ENCODE data around the gene RAP1GAP. TPM values are rescaled to one million over a fixed set of nuclear protein-coding genes. Genes with fewer than 3 reads are reported as not detected.

The RAP1GAP gene
- total RNA-seq (2014; rRNA removed; shearing (Covaris generic); ENCODE audit: low replicate concordance), result 0.22 TPM in 1 of 2 replicates, not detected in the other

- Histone ChIP-seq H3K4me3 (no peak within 1 kb of the TSS), H3K27me3 (no peaks in the 10 kb centered on the region), H3K9me3 (no peaks in the 10 kb centered on the region), H3K36me3 (no peaks in the 10 kb centered on the region)
- no peak for DNase-seq
Observed at GRCh38 chr1:21669258-21670058, at the start of gene RAP1GAP. TSS of gene RAP1GAP (minus strand) at chr1:21669357. CDS start at chr1:21620032, 49,325 bp downstream.

DNA sequence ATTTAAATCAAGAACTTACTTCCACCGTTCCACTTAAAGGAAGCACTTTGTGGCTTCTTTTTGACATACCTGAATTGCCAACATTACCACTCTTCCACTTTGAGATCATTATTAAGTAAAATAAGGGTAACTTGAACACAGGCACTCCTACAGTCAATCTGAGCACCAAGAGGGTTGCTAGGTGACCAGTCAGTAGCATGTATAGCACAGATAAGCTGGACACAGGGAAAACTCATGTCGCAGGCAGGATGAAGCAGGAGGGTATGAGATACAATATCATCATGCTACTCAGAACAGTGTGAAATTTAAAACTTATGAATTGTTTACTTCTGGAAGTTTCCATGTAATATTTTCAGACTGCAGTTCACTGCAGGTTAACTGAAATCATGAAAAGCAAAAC lies 47.0 kb upstream of the RAP1GAP start:
- no peak for DNase-seq
- H3K27me3 ChIP-seq, result no peaks in the 10 kb centered on the region
- H3K9me3 ChIP-seq, result no peaks in the 10 kb centered on the region
- H3K4me3 ChIP-seq, result no peak overlapping the region
- peaks cover 66% of the 10 kb centered on the region for H3K36me3 ChIP-seq

DNA sequence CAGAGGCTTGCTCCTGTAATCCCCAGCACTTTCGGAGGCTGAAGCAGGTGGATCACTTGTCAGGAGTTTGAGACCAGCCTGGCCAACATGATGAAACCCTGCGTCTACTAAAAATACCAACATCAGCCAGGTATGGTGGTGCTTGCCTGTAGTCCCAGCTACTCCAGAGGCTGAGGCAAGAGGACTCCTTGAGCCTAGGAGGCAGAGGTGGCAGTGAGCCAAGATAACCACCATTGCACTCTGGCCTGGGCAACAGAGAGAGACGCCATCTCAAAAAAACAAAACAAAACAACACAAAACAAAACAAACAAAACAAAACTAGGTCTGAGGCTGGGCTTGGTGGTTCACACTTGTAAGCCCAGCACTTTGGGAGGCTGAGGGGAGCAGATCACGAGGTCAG lies 38.7 kb upstream of the RAP1GAP start:
- DNase-seq, result no peak
- Histone ChIP-seq H3K4me3 (no peak overlapping the region), H3K9me3 (no peaks in the 10 kb centered on the region), H3K36me3 (peaks cover 27% of the 10 kb centered on the region), H3K27me3 (no peaks in the 10 kb centered on the region)

- H3K27me3 ChIP-seq, result no peaks in the 10 kb centered on the region
- H3K36me3 ChIP-seq, result peaks cover 34% of the 10 kb centered on the region
- DNase-seq, result no peak
Observed at GRCh38 chr1:21707086-21707840, 38.1 kb upstream of the RAP1GAP start.

DNA sequence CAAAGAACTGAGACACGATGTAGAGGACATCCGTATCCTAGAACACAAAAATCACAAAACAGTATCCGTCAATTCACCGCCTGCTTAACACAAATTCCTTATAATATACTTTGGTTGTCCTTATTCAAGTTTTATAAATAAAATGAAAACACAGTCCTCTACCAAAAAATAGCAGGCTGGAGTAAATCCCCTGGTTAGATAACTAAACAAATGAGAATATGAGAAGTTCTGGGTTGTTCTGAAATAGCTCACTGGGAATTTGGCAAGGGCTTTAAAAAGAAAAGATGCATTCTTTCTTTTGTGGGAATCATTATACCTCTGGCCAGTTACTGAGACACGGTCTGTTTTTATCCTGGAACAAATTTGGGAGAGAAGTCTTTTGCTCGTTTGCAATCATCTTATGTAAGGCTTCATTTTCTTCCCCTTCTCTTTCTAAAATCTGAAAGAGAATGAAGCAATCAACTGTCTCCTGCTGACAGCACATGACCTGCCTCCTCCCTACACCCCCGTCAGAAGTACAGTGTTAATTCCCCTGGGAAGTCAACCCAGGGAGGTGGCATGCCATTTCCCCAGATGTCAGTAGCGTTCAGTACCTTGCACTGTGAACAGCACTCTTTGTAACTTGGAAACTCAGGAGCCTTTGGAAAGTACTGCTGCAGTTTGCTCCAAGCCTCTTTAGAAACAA lies 37.1 kb upstream of the RAP1GAP start:
- Histone ChIP-seq H3K4me3 (no peak overlapping the region), H3K9me3 (no peaks in the 10 kb centered on the region), H3K27me3 (no peaks in the 10 kb centered on the region), H3K36me3 (peaks cover 40% of the 10 kb centered on the region)
- DNase-seq, result no peak

More at GRCh38 chr1:21707086-21707840, 38.1 kb upstream of the RAP1GAP start:
- Histone ChIP-seq H3K4me3 (no peak overlapping the region), H3K9me3 (no peaks in the 10 kb centered on the region)

GRCh38 chr1:21705303-21705980 lies 36.3 kb upstream of the RAP1GAP start:
- peaks cover 43% of the 10 kb centered on the region for H3K36me3 ChIP-seq
- H3K4me3 ChIP-seq, result no peak overlapping the region
- no peak for DNase-seq
- H3K9me3 ChIP-seq, result no peaks in the 10 kb centered on the region
- H3K27me3 ChIP-seq, result no peaks in the 10 kb centered on the region

GRCh38 chr1:21704145-21704544 lies 35.0 kb upstream of the RAP1GAP start:
- Histone ChIP-seq H3K36me3 (peaks cover 51% of the 10 kb centered on the region), H3K9me3 (no peaks in the 10 kb centered on the region), H3K4me3 (no peak overlapping the region), H3K27me3 (no peaks in the 10 kb centered on the region)
- DNase-seq, result no peak

DNA sequence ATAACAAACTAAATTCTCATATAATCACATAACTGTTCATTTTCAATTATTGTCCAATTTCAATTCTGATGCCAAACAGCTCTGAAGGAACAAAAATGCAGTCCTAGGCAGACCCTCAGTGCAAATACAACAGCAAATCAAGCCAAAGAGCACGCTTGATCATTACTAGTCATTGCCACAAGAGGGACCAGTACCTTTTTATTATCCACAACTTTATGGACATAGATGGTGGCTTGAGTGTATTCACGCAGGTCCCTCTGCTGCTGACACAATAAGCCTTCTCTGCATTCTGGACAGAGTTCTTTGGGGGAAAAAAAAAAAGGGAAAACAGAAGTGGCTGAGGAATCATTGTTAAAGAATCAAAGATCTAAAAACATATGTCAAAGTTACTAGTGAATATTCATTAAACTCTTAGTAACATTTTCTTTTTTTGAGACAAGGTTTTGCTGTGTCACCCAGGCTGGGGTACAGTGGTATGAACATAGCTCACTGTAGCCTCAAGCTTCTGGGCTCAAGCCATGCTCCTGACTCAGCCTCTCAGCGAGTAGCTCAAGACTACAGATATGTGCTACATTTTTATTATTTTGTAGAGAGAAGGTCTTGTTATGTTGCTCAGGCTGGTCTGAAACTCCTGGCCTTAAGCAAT lies 34.3 kb upstream of the RAP1GAP start:
- H3K27me3 ChIP-seq, result no peaks in the 10 kb centered on the region
- H3K4me3 ChIP-seq, result no peak overlapping the region
- DNase-seq, result peak; percentile 75
- H3K9me3 ChIP-seq, result no peaks in the 10 kb centered on the region
- H3K36me3 ChIP-seq, result peaks cover 51% of the 10 kb centered on the region

DNA sequence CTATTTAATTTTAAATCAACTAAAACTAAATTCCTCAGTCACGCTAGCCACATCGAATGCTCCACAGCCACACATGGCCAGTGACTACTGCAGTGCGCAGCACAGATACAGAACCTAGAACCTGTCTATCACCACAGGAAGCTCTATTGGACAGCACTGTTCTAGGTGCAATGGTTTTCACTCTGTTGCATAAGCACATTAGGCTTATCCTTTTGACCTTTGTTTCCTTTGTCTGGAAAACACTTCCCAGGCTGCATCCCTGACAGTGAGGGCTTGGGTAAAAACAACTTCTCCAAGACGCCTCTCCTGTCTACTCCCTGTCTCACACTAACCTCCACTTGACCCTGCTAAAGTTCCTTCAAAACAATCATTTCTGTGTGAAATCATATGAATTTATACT lies 33.6 kb upstream of the RAP1GAP start:
- Histone ChIP-seq H3K4me3 (no peak overlapping the region), H3K9me3 (no peaks in the 10 kb centered on the region), H3K36me3 (peaks cover 52% of the 10 kb centered on the region), H3K27me3 (no peaks in the 10 kb centered on the region)
- DNase-seq, result no peak

DNA sequence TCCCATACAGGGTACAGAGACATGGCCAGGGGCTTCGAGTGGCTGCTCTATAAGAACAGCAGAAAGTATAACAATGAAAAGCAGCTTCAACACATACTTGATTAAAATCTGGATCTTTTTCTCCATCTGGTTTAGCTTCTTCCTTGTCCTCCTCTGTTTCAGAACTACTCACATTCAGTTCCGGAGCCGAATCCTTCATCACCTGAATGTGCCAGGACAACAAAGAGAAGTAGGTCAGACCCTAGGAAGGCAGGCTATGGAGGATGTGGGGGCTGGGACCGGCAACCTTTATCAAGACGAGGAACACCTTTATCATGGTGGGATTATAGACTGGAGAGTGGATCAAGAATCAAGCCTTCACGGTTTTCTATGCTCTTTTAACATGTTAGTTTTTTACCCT lies 32.2 kb upstream of the RAP1GAP start:
- DNase-seq, result no peak
- no peak overlapping the region for H3K4me3 ChIP-seq

GRCh38 chr1:21700094-21700493 lies 30.9 kb upstream of the RAP1GAP start:
- no peaks in the 10 kb centered on the region for H3K27me3 ChIP-seq

More for the DNA sequence above, 32.2 kb upstream of the RAP1GAP start:
- Histone ChIP-seq H3K27me3 (no peaks in the 10 kb centered on the region), H3K36me3 (peaks cover 52% of the 10 kb centered on the region), H3K9me3 (no peaks in the 10 kb centered on the region)

DNA sequence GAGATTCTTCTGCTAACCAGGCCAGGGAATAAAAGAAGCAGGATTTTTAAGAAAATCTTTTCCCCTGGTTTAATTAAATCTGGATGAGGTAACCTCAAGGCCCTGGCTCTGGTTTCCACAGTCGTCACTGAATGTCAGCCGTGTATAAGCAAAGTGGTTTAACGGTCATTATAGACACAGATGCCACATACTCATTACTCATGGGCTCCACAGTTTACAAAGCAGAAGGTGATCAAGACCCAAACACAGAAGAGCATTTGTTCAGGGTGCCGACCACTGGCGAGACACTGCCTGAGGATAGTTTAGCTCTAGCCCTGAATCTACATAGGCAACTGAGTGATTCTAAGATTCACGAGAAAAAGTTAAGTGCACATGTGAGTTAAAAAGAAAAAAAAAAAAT lies 27.8 kb upstream of the RAP1GAP start:
- Histone ChIP-seq H3K36me3 (peaks cover 58% of the 10 kb centered on the region), H3K4me3 (no peak overlapping the region), H3K9me3 (no peaks in the 10 kb centered on the region), H3K27me3 (no peaks in the 10 kb centered on the region)
- DNase-seq, result peak; percentile 9

More at GRCh38 chr1:21700094-21700493, 30.9 kb upstream of the RAP1GAP start:
- DNase-seq, result no peak
- no peak overlapping the region for H3K4me3 ChIP-seq
- peaks cover 50% of the 10 kb centered on the region for H3K36me3 ChIP-seq
- no peaks in the 10 kb centered on the region for H3K9me3 ChIP-seq

GRCh38 chr1:21693732-21694131 lies 24.6 kb upstream of the RAP1GAP start:
- Histone ChIP-seq H3K27me3 (no peaks in the 10 kb centered on the region), H3K9me3 (no peaks in the 10 kb centered on the region), H3K4me3 (no peak overlapping the region), H3K36me3 (peaks cover 66% of the 10 kb centered on the region)
- no peak for DNase-seq

- Histone ChIP-seq H3K9me3 (no peaks in the 10 kb centered on the region), H3K27me3 (no peaks in the 10 kb centered on the region), H3K4me3 (no peak overlapping the region), H3K36me3 (peaks cover 81% of the 10 kb centered on the region)
- DNase-seq, result no peak
Observed at GRCh38 chr1:21691739-21692138, 22.6 kb upstream of the RAP1GAP start.

GRCh38 chr1:21689661-21690372 lies 20.7 kb upstream of the RAP1GAP start:
- Histone ChIP-seq H3K27me3 (no peaks in the 10 kb centered on the region), H3K4me3 (no peak overlapping the region), H3K9me3 (peaks cover 5% of the 10 kb centered on the region; the same call in 1 of the 2 replicates), H3K36me3 (peaks cover 90% of the 10 kb centered on the region)
- no peak for DNase-seq

Data from MG63 (cell line).